Activated CD4-positive, alpha-beta T cell treated with anti-CD3 and anti-CD28 coated beads, Interleukin-10, Interleukin-2, amounts not matched to agents 100 ng/mL and 50 ng/mL, durations not matched to agents 16 hours and 8 hours (primary cell): ENCODE measurements around the gene NEUROD1.

Experiments used
- DNase-seq: peaks from one replicate; pipeline ENCODE4 v3.0.0-alpha.2; 2020

The NEUROD1 gene

GRCh38 chr2:181632733-181633401, 47.5 kb downstream of the NEUROD1 start:
- no peak for DNase-seq

- no peak for DNase-seq
Observed at GRCh38 chr2:181628590-181629585, 51.4 kb downstream of the NEUROD1 start.

GRCh38 chr2:181627545-181627944, 52.8 kb downstream of the NEUROD1 start:
- no peak for DNase-seq

DNA sequence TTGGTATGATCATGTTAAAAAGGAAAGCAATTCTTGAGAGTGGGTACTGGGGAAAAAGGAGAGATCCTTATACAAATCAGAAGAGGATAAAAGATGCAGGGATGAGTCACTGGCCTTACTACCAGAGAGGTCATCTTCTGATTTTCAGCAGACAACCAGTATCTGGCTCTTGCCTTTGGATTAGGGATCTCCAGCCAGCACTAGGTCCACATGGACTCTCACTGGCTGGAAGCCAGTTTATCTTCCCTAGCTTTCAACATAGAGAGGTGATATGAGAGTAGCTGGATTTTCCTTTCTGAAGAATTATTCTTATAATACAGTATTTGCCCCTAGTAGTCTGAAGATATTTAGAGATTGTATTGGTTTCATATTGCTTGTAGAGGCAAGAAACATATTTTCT, 53.6 kb downstream of the NEUROD1 start:
- DNase-seq, result no peak
